DMS153 (cell line): Measurements from ENCODE around the gene JMJD6.

Experiments used
- DNase-seq: peaks from one replicate; lab custom pipeline; 2025; lab: John Stamatoyannopoulos, UW

JMJD6 gene

DNA sequence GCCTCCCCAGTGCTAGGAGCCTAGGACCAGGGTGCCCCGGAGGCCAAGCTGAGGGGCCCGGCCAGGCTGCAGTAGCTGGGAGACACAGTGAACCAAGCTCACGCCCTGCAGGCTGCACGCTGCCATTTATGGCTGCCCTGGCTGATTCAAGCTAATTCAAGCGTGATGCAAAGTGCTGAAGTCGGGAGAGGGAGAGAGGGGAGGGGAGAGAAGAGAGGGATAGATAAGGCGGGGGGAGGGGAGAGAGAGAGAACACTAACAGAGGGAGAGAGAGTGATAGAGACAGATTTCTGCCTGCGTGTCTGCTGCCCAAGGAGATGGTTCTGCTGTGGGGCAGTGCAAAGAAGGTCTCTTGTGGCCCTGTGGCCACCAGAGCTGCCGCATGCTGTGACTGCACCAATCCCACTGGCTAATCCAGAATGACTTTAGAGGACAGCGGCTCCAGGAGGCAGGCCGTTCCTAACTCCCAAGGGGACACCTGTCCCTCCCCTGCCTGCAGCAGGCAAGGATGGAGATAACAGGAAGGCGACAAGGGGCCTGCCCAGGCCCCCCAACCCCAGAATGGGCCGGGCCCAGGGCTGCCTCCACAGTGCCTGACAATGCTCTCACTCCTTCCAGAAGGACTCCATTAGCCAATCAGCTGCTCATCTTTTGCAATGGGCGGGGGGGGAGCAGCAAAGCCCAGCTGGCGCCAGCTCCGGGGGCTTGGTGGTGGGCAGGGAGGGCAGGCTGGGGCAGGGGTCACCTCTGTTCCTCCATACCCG, 28.5 kb downstream of the JMJD6 start:
- DNase-seq = no peak

DNA sequence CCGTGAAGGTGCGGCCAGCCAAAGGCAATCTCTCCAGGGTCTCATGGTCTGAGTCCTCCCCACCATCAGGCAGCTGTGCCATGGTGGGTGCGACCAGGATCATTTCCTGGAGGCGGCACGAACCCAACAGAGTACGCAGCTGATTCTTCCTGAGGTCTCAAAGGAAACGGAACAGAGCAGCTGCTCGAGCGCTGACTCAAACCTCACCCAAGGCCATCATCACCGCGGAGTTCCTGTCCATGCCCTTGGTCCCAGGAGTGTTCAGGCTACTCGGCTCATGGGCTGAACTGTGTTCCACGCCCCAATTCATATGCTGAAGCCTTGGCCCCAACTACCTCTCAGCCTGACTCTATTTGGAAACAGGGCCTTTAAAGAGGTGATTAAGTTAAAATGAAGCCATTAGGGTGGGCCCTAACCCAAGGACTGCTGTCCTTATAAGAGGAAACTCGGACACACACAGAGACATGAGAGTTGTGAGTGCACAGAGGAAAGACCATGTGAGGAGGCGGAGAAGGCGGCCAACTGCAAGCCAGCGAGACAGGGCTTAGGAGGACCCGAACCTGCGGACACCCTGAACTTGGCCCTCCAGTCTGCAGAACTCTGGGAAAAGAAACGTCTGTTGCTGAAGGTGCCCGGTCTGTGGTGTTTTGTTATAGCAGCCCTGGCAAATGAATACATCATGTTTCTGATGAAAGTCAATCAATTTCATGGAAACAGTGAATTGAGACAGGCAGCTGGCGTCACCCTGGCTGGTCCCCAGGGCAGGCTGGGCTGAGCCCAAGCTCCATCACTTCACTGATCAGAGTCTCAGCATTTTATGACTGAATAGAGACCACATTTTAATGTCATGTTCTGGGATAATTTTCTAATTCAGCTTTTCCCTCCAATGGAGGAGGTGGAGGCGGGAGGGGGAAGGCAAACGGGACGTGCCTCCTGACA, 29.4 kb downstream of the JMJD6 start:
- no peak for DNase-seq

DNA sequence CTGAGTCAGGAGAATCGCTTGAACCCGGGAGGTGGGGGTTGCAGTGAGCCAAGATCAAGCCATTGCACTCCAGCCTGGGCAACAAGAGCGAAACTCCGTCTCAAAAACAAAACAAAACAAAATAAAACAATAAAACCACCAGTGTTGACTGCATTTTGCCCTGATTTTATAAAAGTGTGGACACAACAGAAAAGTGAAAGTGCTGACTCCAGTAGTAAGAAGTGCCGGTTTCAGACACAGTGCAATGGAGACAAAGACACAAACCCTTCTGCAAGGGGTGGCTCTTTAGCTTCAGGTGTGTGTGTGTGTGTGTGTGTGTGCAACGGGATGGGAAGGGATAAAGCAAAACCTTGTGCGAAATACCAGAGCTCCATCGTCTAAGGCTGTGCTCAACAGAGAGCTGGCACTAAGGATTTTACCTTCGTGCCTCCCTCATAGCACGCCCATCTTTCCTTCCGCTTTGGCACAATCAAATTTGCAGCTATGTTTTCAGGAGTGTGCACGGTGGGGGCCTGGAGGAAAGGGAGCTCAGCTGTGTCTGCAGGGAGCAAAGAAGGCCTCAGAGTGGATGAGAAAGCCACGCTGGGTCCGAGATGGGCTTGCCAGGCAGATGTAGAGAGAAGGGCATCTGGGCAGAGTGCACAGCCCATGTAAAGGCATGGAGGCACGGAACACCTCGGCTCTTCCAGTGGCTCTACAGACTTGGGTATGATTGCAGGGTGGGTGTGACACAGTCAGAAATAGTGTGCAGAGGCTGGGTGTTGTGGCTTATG, 31.2 kb downstream of the JMJD6 start:
- no peak for DNase-seq

DNA sequence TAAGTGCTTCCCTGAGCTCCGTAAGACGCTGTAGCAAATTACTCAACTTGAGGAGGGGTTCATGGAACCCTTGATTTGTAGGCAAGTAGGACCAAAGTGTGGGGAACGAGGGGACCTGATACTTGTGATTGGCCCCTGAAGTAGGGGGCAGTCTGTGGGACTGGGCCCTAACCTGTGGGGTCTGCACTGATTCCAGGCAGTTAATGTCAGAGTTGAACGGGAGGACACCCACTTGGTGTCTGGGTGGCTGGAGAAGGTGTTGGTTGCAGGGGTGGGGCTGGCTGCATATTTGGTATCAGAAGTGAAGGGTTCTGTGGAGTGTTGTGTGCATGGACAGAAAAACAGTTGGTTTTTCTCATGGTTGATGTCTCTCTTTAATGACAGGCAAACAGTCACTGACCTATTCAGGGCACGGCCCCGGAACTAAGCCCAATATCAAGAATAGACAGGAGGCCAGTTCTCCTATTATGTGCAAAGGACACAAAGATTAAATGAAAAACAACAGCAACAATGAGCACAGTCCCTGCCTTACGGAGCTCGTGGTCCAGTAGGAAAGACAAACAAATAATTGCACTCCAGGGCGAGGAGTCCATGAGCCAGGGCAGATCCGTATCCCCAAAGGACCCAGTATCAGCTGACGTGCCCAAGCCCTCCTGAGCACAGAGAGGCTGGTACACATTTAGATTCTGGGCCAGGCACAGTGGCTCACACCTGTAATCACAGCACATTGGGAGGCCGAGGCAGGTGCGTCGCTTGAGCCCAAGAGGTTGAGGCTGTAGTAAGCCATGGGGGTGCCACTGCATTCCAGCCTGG, 34.8 kb downstream of the JMJD6 start:
- DNase-seq = no peak

DNA sequence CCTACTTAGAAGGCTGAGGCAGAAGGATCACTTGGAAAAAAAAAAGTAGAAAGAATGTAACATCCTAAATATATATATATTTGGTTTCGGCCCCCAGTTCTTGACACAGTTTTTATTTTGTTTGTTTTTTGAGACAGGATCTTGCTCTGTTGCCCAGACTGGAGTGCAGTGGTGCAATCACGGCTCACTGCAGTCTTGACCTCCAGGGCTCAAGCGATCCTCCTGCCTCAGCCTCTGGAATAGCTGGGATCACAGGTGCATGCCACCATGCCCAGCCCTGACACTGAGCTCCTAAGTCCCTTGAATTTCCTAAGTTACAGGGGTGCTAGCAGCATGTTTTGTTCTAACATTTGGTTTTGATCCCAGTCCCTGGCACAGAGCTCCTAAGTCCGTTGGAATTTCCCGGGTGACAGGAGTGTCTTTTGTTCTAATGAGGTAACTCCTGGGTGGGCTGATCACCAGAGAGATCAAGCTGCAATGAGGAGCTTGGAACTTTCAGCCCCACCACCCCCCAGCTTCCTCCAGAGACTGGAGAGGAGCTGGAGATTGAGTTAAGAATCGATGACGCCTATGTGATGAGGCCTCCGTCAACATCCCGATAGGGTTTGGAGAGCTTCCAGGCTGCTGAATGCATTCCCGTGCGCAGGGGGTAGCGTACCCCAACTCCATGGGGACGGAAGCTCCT, 35.7 kb downstream of the JMJD6 start:
- no peak for DNase-seq

DNA sequence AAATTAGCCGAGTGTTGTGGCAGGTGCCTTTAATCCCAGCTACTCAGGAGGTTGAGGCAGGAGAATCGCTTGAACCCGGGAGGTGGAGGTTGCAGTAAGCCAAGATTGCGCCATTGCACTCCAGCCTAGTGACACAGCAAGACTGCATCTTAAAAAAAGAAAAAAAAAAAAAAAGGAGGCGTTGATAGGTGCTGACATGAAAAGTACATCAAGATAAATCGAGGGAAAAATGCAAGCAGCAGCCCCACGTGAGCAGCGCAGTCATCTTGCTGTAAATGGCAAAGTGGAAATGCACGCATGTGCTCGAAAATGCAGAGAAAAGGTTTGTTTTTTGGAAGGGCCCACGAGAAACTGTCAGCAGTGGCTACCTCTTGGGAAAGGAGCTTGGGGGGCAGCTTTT, 36.5 kb downstream of the JMJD6 start:
- no peak for DNase-seq

DNA sequence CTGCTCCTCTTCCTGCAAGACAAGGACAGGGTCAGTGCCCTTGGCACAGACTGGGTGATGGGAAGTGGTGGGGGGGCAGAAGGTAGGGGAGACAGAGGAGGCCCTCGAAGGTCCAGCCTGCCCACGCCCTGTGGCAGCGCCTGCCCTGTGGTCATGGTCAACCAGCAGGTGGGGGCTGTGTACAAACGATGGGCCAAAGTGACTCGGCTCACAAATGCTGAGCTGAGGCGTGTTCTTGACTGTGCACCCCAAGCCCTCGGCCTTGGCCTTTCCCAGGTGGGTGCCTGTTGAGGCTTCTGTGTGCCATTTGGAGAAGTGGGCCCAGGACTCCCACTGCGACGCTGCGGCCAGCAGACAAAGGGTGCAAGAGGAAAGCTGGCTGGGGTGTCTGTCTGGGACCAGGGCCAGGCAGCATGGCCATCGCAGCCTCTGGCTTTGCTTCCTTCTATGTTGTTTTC, 38.2 kb downstream of the JMJD6 start:
- DNase-seq = no peak

DNA sequence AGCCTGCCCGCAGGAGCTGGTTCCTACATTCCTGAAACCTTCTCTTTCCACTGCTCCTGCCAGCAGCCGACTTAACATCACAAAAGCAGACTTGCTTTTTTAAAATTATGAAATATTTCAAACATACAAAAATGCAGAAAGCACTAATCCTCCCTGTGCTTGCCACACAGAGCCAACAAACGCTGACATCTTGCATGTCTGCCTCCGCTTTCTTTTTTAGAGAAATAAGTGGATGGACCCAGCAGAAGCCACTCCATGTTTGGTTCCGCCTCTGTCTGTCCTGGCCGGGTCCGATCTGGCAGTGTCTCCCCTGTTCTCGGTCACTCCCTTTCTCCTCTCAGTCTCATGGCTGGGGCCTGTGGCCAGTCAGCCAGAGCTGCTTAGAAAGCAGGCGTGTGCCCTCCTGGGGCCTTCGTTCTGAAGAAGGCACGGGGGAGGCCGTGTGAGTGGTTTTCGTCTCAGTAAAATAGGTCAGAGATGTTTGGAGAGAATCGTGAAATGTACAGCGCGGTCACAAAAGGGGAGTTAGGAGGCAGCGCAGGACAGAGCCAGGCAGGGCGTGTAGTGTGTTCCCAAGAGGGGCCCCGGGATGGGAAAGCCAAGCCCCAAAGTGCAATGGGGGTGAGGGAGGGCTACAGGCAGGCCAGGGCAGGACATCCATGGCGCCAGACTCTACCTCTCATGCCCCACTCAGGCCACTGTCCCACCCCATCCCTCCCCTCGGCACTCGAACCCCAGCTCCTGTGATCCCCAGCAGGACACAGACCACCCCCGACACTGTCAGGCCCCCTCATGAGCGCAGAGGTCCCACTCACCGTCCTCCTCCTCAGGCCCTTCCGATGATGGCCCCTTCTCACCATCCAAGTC, 38.9 kb downstream of the JMJD6 start:
- DNase-seq = no peak

DNA sequence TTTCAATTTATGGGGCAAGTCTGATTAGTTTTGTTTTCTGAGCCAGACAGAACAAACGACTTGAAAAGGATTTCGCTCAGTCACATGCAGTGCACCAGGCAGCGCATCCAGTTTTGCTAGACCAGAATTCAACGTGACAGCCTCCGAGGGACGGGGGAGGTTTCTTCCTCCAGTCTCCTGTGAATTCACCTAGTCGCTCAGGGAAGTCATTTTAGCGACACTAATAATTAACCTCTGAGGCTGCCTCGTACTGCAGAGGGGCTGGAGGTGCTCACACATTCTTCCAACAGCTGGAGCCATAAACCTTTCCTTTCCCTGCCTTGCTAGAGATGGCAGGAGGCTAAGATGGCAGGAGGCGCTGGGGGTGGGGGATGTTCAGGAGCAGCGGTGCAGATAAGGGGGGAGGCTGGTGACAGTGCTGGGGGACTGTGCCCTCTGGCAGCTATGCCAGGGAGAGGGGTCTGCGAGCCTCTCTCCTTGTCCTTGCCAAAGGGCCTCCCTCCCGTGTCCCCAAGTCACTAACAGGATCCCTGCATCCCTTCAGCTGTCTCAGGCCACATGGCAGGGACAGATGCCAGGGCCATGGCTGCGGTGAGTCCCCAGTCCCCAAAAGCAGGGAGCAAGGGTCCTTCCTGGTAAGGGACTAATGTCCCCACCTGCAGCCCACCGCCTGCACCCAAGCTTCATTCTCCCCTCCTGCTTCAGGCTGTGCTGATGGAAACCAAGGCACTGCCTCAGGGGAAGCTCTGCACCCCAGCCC, 39.7 kb downstream of the JMJD6 start:
- no peak for DNase-seq

DNA sequence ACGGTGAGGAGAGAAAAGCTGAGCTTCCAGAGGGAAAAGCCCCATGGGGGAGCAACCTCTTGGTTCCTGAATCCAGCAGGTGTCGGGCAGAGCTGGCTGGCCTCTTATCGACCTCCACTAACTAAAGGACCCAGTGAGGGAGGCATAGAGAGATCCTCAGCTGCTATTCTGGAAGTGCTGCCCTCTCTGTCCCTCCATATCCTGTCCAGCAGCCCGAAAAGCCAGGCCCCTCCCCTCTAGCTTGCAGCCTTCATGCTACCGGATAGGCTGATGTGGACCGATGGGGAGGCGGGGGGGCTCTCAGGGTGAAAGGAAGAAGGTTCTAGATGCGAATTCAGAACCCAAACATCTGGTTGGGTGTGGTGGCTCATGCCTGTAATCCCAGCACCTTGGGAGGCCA, 40.6 kb downstream of the JMJD6 start:
- DNase-seq = no peak

DNA sequence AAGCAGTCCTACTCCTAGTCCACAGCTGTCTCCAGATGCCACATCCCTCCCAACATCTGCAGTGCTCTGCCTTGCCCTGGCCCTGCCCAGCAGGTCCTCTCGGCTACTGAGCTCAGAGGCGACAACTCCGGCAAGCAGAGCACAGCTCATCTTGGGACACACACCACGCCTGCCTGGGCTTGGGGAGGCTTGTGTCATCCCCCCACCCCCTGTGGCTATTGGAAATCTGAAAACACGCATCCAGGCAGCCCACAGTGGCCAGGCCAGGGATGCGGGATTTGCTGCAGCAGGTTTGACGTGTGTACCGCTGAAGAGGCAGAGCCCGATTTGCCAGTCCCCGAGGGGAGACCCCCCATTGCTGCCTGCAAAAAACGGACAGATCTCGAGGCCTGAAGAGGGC, 41.0 kb downstream of the JMJD6 start:
- DNase-seq = no peak

DNA sequence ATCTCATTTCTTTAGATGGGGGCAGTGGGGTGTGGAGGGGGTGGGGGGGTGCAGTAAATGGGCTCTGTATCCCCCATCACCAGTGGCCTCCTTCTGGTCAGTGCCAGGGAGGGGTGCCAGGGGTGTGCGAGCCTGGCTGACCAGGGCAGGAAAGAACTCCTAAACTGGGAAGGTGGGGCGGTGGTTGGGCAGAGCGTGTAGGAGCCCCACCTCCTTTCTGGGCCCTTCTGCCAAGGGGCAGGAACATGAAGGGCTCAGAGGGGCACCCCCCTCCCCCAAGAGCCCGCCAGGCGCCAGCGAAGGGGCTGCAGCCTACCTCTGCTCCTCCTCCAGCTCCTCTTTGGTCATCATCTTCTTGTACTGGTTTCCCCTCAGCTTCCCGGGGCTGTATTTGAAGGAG, 41.6 kb downstream of the JMJD6 start:
- DNase-seq = no peak

DNA sequence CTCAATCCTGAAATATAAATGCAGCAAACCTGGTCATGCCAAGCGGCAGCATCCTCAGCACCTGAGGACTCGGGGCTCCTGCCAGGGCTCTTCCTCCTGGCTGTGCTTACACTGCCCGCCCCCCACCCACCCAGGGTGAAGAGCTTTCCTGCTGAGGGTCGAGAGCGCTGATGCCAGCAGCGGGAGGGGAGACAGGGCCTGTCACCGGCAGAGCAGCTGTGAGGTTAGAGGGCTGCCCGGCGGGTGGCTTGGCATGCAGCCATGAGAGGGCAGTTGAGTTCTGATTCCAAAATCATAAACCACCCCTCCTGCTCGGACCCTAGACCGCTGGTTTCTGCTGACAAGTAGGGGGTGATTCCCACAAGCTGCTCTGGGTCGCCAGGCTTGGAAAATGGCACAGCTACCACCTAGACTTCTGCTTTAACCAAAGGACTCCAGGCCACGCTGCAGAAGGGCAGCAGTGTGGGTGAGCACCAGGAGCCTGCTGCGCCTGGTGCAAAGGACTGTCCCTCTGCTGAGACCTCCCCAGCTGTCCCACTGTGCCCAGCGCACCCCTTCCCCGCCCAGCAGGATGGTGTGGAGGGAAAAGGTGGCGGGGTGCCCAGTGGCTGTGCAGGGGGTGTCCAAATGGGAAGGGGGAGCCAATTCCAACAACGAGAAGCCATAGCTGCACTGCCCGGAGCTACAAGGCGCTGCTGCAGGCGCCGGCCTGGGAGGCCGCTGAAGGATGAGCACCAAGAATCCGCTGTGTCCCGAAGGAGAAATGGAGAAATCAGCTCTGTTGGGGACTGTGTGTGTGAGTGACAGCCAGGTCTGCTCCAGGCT, 42.3 kb downstream of the JMJD6 start:
- DNase-seq = no peak

DNA sequence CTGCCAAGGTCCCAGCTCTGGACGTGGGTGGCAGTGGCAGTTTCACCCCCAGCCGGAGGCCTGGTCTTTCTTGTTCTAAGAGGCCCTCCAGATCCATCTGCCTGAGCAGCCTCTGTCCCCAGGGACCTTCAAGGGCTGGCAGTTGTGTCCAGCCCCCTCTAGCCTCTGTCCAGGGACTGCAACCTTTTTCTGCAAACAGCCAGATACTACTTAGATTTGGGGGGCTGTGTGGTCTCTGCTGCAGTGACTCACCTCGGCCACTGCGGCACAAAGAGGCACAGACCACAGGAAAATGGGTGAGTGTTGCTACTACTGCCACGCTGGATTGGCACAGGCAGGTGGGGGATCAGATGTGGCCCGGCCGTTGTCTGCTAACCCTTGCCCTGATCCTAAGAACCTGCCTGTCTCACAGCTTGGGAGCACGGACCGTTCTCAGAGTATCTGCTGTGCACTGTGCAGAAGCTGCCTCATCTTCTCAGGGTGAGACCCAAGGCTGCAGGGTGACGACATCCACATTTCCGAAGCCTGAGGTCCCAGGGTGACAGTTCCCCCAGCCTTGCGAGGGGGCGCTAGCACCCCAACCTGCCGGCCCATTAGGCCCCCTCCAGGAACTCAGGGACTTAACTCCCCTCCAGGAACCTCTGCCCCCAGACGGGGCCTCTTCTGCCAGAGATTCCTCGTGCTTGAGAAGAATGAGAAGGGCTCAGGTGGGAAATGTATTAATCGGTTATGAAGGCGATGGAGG, 43.2 kb downstream of the JMJD6 start:
- no peak for DNase-seq

DNA sequence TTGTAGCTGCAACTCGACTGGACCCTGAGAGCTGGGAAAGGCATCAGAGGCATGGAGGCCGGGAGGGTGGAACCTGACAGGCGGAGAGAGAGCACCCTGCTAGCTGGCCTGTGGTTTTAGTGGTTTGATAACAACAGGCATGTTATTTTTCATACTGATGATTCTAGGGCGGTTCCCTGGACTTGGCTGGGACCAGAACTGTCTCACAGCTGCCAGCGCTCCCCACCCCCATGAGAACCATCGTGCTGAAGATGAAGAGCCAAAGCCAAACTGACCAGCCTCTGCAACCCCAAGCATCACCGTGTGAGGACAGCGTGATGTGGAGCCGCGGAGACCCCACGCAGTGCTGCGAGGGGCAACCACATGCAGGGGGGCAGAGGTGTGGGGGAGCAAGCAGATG, 44.1 kb downstream of the JMJD6 start:
- no peak for DNase-seq

DNA sequence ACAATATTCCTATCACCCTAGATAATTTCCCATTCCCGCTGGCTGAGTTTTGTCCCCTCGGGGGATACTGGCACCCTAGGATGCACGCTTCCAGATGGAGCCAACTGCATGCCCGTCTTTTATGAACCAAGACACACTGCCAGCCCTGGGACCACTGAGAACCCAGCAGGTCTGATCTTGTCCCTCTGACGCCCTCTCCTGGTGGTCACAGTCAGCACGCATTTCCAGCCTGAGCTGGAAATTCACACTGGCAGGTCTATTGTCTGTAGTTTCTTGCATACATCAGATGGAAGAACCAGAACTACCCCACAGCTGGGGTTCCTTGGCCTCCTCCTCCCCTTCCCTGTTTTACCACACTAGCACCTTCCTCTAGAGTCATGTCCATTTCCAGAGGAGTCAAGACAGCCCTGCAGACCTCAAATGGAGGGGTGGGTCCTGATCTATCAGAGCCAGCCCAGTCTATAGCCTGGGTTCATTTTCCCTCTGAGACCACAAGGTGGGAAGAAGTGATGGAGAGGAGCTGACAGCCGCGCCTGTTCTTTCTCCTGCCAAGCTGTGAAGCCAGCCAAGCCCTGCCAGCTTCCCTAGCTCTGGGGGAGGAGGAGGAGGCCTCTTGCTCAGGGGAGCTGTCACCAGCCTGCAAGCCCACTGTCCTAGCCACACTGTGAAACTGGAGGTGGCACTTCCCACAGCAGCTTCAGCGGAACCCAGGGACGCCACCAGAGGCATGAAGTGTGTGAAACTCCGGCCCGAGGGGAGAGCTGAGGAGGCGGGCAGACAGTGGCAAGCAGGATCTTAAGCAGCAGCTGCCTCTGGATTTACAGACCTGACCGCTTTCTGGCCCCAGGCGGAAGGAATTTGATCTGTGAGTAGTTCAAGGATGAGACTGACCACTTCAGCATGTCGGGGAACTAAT, 44.9 kb downstream of the JMJD6 start:
- no peak for DNase-seq

DNA sequence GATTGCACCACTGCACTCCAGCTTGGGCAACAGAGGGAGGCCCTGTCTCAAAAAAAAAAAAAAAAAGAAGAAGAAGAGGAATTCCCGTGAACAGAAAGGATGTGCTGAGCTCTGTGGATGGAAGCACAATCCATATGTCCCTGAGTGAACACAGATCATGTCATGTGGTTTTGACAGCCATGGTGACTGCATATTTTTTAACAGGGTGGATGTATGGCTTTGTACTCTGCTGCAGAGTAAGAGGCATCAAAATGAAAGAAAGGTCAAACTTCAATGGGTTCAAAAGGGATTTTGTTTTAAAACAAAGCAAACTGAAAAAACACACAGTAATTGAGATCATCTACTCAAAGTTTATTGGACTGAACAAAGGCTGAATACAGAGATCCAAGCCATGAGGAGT, 47.2 kb downstream of the JMJD6 start:
- no peak for DNase-seq
